GM12878 (cell line): ENCODE results near the gene EIF2B4. TPM values are rescaled to one million over a fixed set of nuclear protein-coding genes. Genes with fewer than 3 reads are reported as not detected.

Source experiments
- BCL11A ChIP-seq: IDR thresholded peaks from 2 replicates; pipeline ENCODE4 v1.6.1; 2011; ENCODE audit warnings: low read depth, low read length
- CEBPZ ChIP-seq: fragments of 150-350 bp; IDR thresholded peaks from 2 replicates; pipeline ENCODE4 v1.6.1; 2016; ENCODE audit warnings: low read depth, low read length
- CHD2 ChIP-seq: IDR thresholded peaks from 2 replicates; pipeline ENCODE4 v1.6.1; 2011; ENCODE audit warnings: low read depth, low read length, improper control_type of control experiment, borderline replicate concordance
- E4F1 ChIP-seq: fragments of 450-650 bp; IDR thresholded peaks from 2 replicates; pipeline ENCODE4 v1.6.1; 2018; ENCODE audit warnings: borderline replicate concordance, mild to moderate bottlenecking; ENCODE audit not compliant: partially characterized antibody
- EP300 ChIP-seq, 2 experiments: fragments of 150-350 bp in 1 of 2; IDR thresholded peaks; 2 replicates each; pipeline ENCODE4 v1.6.1; 2011 to 2012; ENCODE audit warnings: low read depth in 2 of 2, low read length in 2 of 2, borderline replicate concordance in 1 of 2, improper control_type of control experiment in 1 of 2, inconsistent platforms in 1 of 2; ENCODE audit not compliant: control insufficient read depth in 1 of 2
- HDAC2 ChIP-seq: fragments of 200-600 bp; sonication (generic); IDR thresholded peaks from 2 replicates; pipeline ENCODE4 v1.6.1; 2017
- JUNB ChIP-seq: IDR thresholded peaks from 2 replicates; pipeline ENCODE4 v1.6.1; 2016; ENCODE audit warnings: antibody characterized with exemption, mild to moderate bottlenecking
- KAT2A ChIP-seq: conservative IDR thresholded peaks from 2 replicates; pipeline ENCODE4 v1.6.1; 2011; ENCODE audit warnings: low read depth, low read length; ENCODE audit not compliant: control insufficient read depth
- MAX ChIP-seq: IDR thresholded peaks from 2 replicates; pipeline ENCODE4 v1.6.1; 2012; ENCODE audit warnings: low read depth, low read length, improper control_type of control experiment
- MEF2A ChIP-seq: IDR thresholded peaks from 2 replicates; pipeline ENCODE4 v1.6.1; 2011; ENCODE audit warnings: low read depth, mild to moderate bottlenecking, low read length, moderate library complexity; ENCODE audit not compliant: insufficient read depth
- MTA3 ChIP-seq: IDR thresholded peaks from 2 replicates; pipeline ENCODE4 v1.6.1; 2012; ENCODE audit warnings: low read length, inconsistent platforms, borderline replicate concordance
- MXI1 ChIP-seq: fragments of 150-350 bp; IDR thresholded peaks from 2 replicates; pipeline ENCODE4 v1.6.1; 2011; ENCODE audit warnings: low read depth, mild to moderate bottlenecking, inconsistent platforms, low read length, improper control_type of control experiment
- NFIC ChIP-seq: IDR thresholded peaks from 2 replicates; pipeline ENCODE4 v1.6.1; 2012; ENCODE audit warnings: low read depth, mild to moderate bottlenecking, inconsistent platforms, low read length, moderate library complexity
- NFXL1 ChIP-seq: fragments of 450-650 bp; IDR thresholded peaks from 2 replicates; pipeline ENCODE4 v1.6.1; 2017; ENCODE audit warnings: antibody characterized with exemption, mild to moderate bottlenecking, borderline replicate concordance
- PML ChIP-seq: IDR thresholded peaks from 2 replicates; pipeline ENCODE4 v1.6.1; 2012; ENCODE audit warnings: low read length, inconsistent platforms
- POLR2A ChIP-seq: IDR thresholded peaks from 2 replicates; pipeline ENCODE4 v1.6.1; 2011; ENCODE audit warnings: low read depth, mild to moderate bottlenecking, low read length
- RFX5 ChIP-seq: IDR thresholded peaks from 2 replicates; pipeline ENCODE4 v1.6.1; 2011; ENCODE audit warnings: low read depth, low read length, improper control_type of control experiment
- SIN3A ChIP-seq: IDR thresholded peaks from 2 replicates; pipeline ENCODE4 v1.6.1; 2012; ENCODE audit warnings: low read depth, low read length, improper control_type of control experiment
- SIX5 ChIP-seq: IDR thresholded peaks from 2 replicates; pipeline ENCODE4 v1.6.1; 2011; ENCODE audit warnings: mild to moderate bottlenecking, low read depth, low read length, moderate library complexity; ENCODE audit not compliant: severe bottlenecking
- SMC3 ChIP-seq: IDR thresholded peaks from 2 replicates; pipeline ENCODE4 v1.6.1; 2011; ENCODE audit warnings: low read length, improper control_type of control experiment, borderline replicate concordance
- SP1 ChIP-seq: IDR thresholded peaks from one replicate; pipeline ENCODE4 v1.6.1; 2011; ENCODE audit warnings: low read depth, low read length
- TCF7 ChIP-seq: IDR thresholded peaks from 2 replicates; pipeline ENCODE4 v1.6.1; 2014; ENCODE audit warnings: antibody characterized with exemption, borderline replicate concordance
- WRNIP1 ChIP-seq: IDR thresholded peaks from 2 replicates; pipeline ENCODE4 v1.6.1; 2011; ENCODE audit warnings: low read depth, low read length, improper control_type of control experiment, borderline replicate concordance
- ZNF207 ChIP-seq: fragments of 450-650 bp; IDR thresholded peaks from 2 replicates; pipeline ENCODE4 v1.6.1; 2014; ENCODE audit warnings: antibody characterized with exemption, mild to moderate bottlenecking, borderline replicate concordance
- ZNF217 ChIP-seq: fragments of 450-650 bp; IDR thresholded peaks from 2 replicates; pipeline ENCODE4 v1.6.1; 2017; ENCODE audit warnings: antibody characterized with exemption, mild to moderate bottlenecking
- ZNF274 ChIP-seq: IDR thresholded peaks from one replicate; pipeline ENCODE4 v1.8.0; 2011; ENCODE audit not compliant: insufficient read length, insufficient read depth
- polyA plus RNA-seq, 11 experiments: library from polyadenylated mRNA; depleted of rRNA in 4 of 11; unstranded in 6 of 11; stranded (reverse) in 5 of 11; fragments of >200 nt; fragmentation: Nextera tagmentation in 4 of 11; fragmentation: Illumina TruSeq in 1 of 11; extraction: Ambion mirVana in 4 of 11; extraction: Trizol in 1 of 11; gene quantifications; 1 replicate in 1 of 11; 2 replicates in 10 of 11; pipeline versions ENCODE4 v1.2.1 to v1.2.3, GENCODE V29; 2011 to 2016; ENCODE audit warnings: inconsistent platforms in 2 of 11, missing spikeins in 2 of 11, low read depth in 1 of 11
- total RNA-seq, 4 experiments: library from RNA; depleted of rRNA in 3 of 4; stranded (reverse); fragments of >200 nt in 3 of 4; fragmentation: Illumina TruSeq in 1 of 4; extraction: Trizol in 1 of 4; gene quantifications; 2 replicates each; pipeline versions ENCODE4 v1.2.1 to v1.2.3, GENCODE V29; 2013 to 2021

Gene EIF2B4
- total and polyA plus RNA-seq, 10 of the 15 experiments (the other 5 are each of a cell fraction or from before 2014, with no cell fraction given): 13.4 to 53.9 (median 27.5) TPM

- TF ChIP-seq NFXL1 (no peak), MAX (peak; percentile 96), MXI1 (peak; percentile 98), EP300 (IDR thresholded peaks at IDR 0.05; ENCODE audit: borderline replicate concordance in 1 of 2, control insufficient read depth in 1 of 2, low read depth in 2 of 2, low read length in 2 of 2) (no peak), POLR2A (peak; percentile 81), CEBPZ (no peak), SIX5 (peak; percentile 72), RFX5 (no peak; the same call in 1 of the 2 replicates), BCL11A (no peak), E4F1 (peak; percentile 78), ZNF207 (no peak), HDAC2 (no peak), ZNF217 (no peak), TCF7 (no peak), CHD2 (peak; percentile 80), MEF2A (no peak), JUNB (no peak), PML (peak; percentile 90), KAT2A (no peak), SIN3A (peak; percentile 94), WRNIP1 (no peak), SMC3 (no peak), SP1 (peak; percentile 22), NFIC (peak; percentile 56; the same call in 1 of the 2 replicates), MTA3 (no peak), ZNF274 (no peak)
These were observed 13.6 kb downstream of the EIF2B4 start, which contains the start of gene GTF3C2 (continued) for GRCh38 chr2:27356382-27357181.
